Activated T-cell treated with anti-CD3 and anti-CD28 coated beads, Interleukin-2, amount 50 U/mL, for 72 hours (primary cell): ENCODE results near the gene TRPV6. TPM values are rescaled to one million over a fixed set of nuclear protein-coding genes. Genes with fewer than 3 reads are reported as not detected.

ENCODE experiments used
- ATAC-seq, 2 donors: fragments of 150-1000 bp; cut with Tn5 transposase; replicated peaks in 1 of 2; 2 replicates each; pipeline ENCODE4 v1.10.0; 2021; ENCODE audit warnings: moderate library complexity in 2 of 2, mild to moderate bottlenecking in 1 of 2
- DNase-seq, 2 donors: peaks; one replicate each; pipeline ENCODE4 v3.0.0; 2021 to 2022; ENCODE audit warnings: mixed read lengths in 1 of 2
- H3K27ac Mint-ChIP-seq: one replicate; pipeline ENCODE4 v1.8.0; 2022; ENCODE audit warnings: mild to moderate bottlenecking, moderate library complexity, mixed read lengths
- H3K27me3 Mint-ChIP-seq: one replicate; pipeline ENCODE4 v1.8.0; 2022; ENCODE audit warnings: low read depth, mixed read lengths
- H3K36me3 Mint-ChIP-seq, 2 donors: one replicate each; pipeline ENCODE4 v1.8.0; 2022; ENCODE audit warnings: mixed read lengths in 2 of 2, mild to moderate bottlenecking in 1 of 2; ENCODE audit not compliant: insufficient read depth in 2 of 2
- H3K4me1 Mint-ChIP-seq: one replicate; pipeline ENCODE4 v1.8.0; 2022; ENCODE audit warnings: low read depth, mixed read lengths
- H3K4me3 Mint-ChIP-seq, 2 donors: one replicate each; pipeline ENCODE4 v1.8.0; 2022; ENCODE audit warnings: mild to moderate bottlenecking in 2 of 2, mixed read lengths in 2 of 2, moderate library complexity in 2 of 2
- H3K9me3 Mint-ChIP-seq, 2 donors: one replicate each; pipeline ENCODE4 v1.8.0; 2022; ENCODE audit warnings: mixed read lengths in 2 of 2
- total RNA-seq, 2 donors: library from RNA; stranded (reverse); gene quantifications; one replicate each; pipeline ENCODE4 v1.2.3, GENCODE V29; 2022

The TRPV6 gene
- total RNA-seq, 2 donors from 2014 or later, result 0.05 TPM; not detected in 1

GRCh38 chr7:142899661-142900060 is 14.1 kb upstream of the TRPV6 start:
- H3K4me3 Mint-ChIP-seq, result no peak overlapping the region
- no peak overlapping the region for H3K27ac Mint-ChIP-seq
- DNase-seq (no peak), ATAC-seq (no peak)
- H3K9me3 Mint-ChIP-seq, result peaks cover 0 to 2% of the 10 kb centered on the region in 2 donors
- H3K36me3 Mint-ChIP-seq, result peaks cover 0 to 2% of the 10 kb centered on the region in 2 donors
- H3K4me1 Mint-ChIP-seq, result no peaks in the 10 kb centered on the region
- H3K27me3 Mint-ChIP-seq, result no peaks in the 10 kb centered on the region

DNA sequence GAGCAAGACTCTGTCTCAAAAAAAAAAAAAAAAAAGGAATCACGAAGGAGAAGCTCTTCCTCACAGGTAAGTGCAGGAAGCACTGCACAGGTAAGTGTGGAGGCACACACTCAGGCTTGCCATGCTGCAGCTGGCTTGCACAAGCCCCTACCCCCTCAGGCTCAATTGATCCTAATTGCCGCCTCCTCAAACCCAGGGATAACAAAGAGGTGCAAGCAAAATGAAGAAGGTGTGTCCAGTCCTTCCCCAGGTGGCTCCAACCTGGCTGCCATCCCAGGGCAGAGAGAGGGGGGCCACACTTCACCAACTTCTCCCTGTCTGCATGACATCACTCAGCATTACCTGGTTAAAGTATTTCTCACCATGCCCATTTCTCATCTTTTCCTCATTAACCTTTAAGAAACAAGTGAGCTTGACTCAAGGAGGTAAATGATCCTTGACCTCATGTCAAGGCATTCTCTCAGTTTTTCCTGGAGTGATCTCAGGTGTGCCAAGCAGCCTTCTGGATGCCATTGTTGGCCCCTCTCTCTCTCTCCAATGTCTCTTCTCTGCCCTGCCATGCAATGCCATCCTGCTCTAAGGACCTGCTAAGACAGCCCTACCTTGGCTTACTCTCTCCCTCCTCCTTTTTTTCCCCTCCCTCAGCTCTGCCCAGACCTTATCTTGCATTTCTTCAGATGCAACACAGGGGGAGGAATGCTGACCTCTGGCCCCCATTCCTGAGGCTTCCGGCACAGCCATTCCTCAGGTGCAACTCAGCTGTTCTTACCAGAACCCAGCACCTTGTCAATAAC is 13.0 kb upstream of the TRPV6 start:
- no peak for DNase-seq
- no peak for ATAC-seq
- no peaks in the 10 kb centered on the region for H3K4me1 Mint-ChIP-seq
- peaks cover 0 to 2% of the 10 kb centered on the region in 2 donors for H3K9me3 Mint-ChIP-seq
- peaks cover 0 to 2% of the 10 kb centered on the region in 2 donors for H3K36me3 Mint-ChIP-seq
- no peak overlapping the region for H3K27ac Mint-ChIP-seq
- H3K4me3 Mint-ChIP-seq, result no peak overlapping the region
- no peaks in the 10 kb centered on the region for H3K27me3 Mint-ChIP-seq

- DNase-seq (no peak), ATAC-seq (no peak)
- no peak overlapping the region for H3K4me3 Mint-ChIP-seq
- no peaks in the 10 kb centered on the region for H3K4me1 Mint-ChIP-seq
- no peaks in the 10 kb centered on the region for H3K9me3 Mint-ChIP-seq
- H3K36me3 Mint-ChIP-seq, result no peaks in the 10 kb centered on the region
- no peak overlapping the region for H3K27ac Mint-ChIP-seq
- H3K27me3 Mint-ChIP-seq, result no peaks in the 10 kb centered on the region
These were observed 12.1 kb upstream of the TRPV6 start for GRCh38 chr7:142897691-142898090.

- H3K36me3 Mint-ChIP-seq, result no peaks in the 10 kb centered on the region
- no peaks in the 10 kb centered on the region for H3K27me3 Mint-ChIP-seq
- no peaks in the 10 kb centered on the region for H3K4me1 Mint-ChIP-seq
- H3K27ac Mint-ChIP-seq, result no peak overlapping the region
- no peak for DNase-seq
- H3K4me3 Mint-ChIP-seq, result no peak overlapping the region
- no peaks in the 10 kb centered on the region for H3K9me3 Mint-ChIP-seq
- no peak for ATAC-seq
These were observed 11.3 kb upstream of the TRPV6 start for GRCh38 chr7:142896741-142897379.

GRCh38 chr7:142896151-142896550 is 10.6 kb upstream of the TRPV6 start:
- DNase-seq (no peak), ATAC-seq (no peak)
- Mint-ChIP-seq H3K27me3 (no peaks in the 10 kb centered on the region), H3K36me3 (no peaks in the 10 kb centered on the region), H3K4me3 (no peak overlapping the region), H3K27ac (no peak overlapping the region), H3K4me1 (no peaks in the 10 kb centered on the region), H3K9me3 (no peaks in the 10 kb centered on the region)

GRCh38 chr7:142894985-142895593 is 9.5 kb upstream of the TRPV6 start:
- H3K27me3 Mint-ChIP-seq, result peaks cover 7% of the 10 kb centered on the region
- peaks cover 0 to 3% of the 10 kb centered on the region in 2 donors for H3K9me3 Mint-ChIP-seq
- H3K36me3 Mint-ChIP-seq, result no peaks in the 10 kb centered on the region
- no peak overlapping the region for H3K27ac Mint-ChIP-seq
- DNase-seq (no peak), ATAC-seq (no peak)
- H3K4me3 Mint-ChIP-seq, result no peak overlapping the region
- no peaks in the 10 kb centered on the region for H3K4me1 Mint-ChIP-seq

DNA sequence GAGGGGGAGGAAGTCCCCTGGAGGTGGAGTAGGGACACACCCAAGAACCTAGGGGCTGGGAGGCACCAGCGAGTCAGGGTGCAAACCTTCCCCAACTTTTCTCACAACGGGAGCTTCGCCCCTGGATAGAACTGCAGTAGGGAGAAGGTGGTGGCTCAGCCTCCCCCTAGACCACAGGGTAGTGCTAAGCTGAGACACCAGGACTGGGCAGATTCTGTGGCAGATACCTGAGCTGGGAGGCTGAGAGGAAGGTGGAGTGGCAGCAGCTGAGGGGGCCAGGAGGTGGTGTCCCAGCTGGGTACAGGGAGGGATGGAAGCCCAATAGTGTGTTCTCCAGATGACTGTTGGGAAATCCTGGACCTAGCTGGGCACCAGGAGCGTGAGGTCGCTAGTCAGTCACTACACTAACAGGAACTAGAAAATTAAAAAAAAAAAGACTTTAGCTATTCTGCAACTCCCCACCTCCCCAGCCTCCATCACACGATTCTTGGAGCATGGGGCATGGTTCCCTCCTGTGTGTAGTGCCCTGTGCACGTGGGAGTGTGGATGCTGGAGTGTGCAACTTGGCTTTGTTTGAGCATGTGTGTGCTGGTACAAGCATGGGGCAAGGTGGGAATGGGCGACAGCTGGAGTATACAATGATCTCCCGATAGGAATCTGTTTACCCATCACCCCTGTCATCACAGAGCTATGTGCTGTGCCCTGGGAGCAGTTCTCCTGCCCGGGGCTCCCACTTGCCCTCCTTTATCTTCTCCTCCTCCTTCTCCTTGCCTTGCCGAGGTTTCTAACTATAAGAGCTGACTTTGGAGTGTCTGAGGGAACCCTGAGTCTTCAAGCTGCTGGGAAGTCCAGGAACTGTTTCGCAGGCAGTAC is 8.8 kb upstream of the TRPV6 start:
- H3K27me3 Mint-ChIP-seq, result peaks cover 7% of the 10 kb centered on the region
- DNase-seq (no peak), ATAC-seq (no peak)
- no peak overlapping the region for H3K4me3 Mint-ChIP-seq
- no peaks in the 10 kb centered on the region for H3K36me3 Mint-ChIP-seq
- no peaks in the 10 kb centered on the region for H3K4me1 Mint-ChIP-seq
- peaks cover 0 to 3% of the 10 kb centered on the region in 2 donors for H3K9me3 Mint-ChIP-seq
- no peak overlapping the region for H3K27ac Mint-ChIP-seq

DNA sequence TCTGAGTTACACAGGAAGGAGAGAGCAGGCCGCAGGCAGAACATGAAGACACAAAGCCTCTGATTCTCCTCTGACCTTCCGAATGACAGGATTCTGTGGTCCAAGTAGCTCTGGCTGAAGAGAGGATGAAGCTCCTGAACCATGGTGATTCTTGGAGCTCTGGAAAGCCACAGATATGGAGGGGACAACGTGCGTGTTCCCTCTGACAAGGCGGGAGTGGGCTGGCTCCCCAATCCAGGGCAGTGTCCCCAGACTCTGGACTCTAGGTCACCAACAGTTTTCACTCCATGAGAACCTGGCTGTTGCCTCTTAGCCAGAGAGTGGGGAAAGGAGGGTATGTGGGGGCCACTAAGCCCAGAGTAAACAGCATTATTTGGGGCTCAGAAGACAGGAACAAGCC is 7.4 kb upstream of the TRPV6 start:
- H3K27me3 Mint-ChIP-seq, result peaks cover 7% of the 10 kb centered on the region
- H3K9me3 Mint-ChIP-seq, result peaks cover 0 to 3% of the 10 kb centered on the region in 2 donors
- no peaks in the 10 kb centered on the region for H3K36me3 Mint-ChIP-seq
- ATAC-seq, result no peak
- no peak overlapping the region for H3K4me3 Mint-ChIP-seq
- no peaks in the 10 kb centered on the region for H3K4me1 Mint-ChIP-seq
- no peak overlapping the region for H3K27ac Mint-ChIP-seq
- no peak for DNase-seq

GRCh38 chr7:142891490-142892082 is 6.0 kb upstream of the TRPV6 start:
- Mint-ChIP-seq H3K9me3 (peaks cover 0 to 3% of the 10 kb centered on the region in 2 donors), H3K4me3 (no peak overlapping the region), H3K4me1 (no peaks in the 10 kb centered on the region), H3K27me3 (peaks cover 7% of the 10 kb centered on the region), H3K27ac (no peak overlapping the region), H3K36me3 (no peaks in the 10 kb centered on the region)
- no peak for DNase-seq
- ATAC-seq, result no peak

DNA sequence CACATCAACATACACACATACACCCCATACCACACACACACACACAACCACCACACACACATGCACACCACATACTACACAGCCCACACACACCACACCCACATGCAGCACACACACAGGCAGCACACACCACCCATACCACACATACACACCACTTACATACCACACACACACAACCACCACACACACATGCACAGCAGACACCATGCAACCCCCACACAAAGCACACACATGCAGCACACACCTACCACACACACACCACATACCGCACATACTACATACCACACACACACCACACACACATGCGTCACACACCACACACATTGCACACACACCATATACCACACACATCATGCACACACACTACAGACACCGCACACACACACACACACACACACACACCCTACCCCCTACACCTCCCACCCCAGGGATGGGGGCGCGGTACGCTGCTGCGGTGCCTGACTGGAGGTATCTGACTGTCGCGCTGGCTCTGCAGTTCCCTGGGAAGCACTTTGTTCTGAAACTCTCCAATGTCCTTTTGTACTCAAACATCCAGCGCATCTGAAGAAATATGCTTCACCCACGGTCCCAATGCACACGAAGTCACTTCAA is 5.4 kb upstream of the TRPV6 start:
- Mint-ChIP-seq H3K4me3 (no peak overlapping the region), H3K4me1 (no peaks in the 10 kb centered on the region), H3K27me3 (peaks cover 7% of the 10 kb centered on the region), H3K36me3 (no peaks in the 10 kb centered on the region), H3K9me3 (peaks cover 0 to 3% of the 10 kb centered on the region in 2 donors), H3K27ac (no peak overlapping the region)
- DNase-seq (no peak), ATAC-seq (no peak)

DNA sequence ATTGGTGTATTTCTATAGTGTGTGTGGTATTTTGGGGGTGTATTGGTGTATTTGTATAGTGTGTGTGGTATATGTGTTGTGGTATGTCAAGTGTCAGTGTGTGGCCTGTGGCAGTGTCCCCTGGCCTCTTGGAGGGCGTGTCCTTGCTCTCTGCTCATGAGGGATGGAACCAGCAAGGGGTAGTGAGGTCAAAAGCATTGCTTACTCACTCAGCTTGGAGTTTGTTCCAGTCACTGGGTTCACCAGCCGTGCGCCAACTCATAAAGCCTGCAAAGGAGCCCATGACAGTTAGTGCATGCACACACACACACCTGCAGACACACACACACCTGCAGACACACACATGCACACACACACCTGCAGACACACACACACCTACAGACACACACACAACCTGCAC is 4.3 kb upstream of the TRPV6 start:
- no peaks in the 10 kb centered on the region for H3K36me3 Mint-ChIP-seq
- no peak overlapping the region for H3K4me3 Mint-ChIP-seq
- H3K4me1 Mint-ChIP-seq, result no peaks in the 10 kb centered on the region
- no peak for ATAC-seq
- H3K27me3 Mint-ChIP-seq, result peaks cover 7% of the 10 kb centered on the region
- H3K9me3 Mint-ChIP-seq, result peaks cover 0 to 3% of the 10 kb centered on the region in 2 donors
- no peak overlapping the region for H3K27ac Mint-ChIP-seq
- no peak for DNase-seq

GRCh38 chr7:142887282-142888015 is 1.9 kb upstream of the TRPV6 start:
- Mint-ChIP-seq H3K9me3 (peaks cover 0 to 3% of the 10 kb centered on the region in 2 donors), H3K4me1 (no peaks in the 10 kb centered on the region), H3K36me3 (no peaks in the 10 kb centered on the region), H3K27ac (no peak overlapping the region), H3K4me3 (no peak overlapping the region), H3K27me3 (peaks cover 7% of the 10 kb centered on the region)
- DNase-seq (no peak), ATAC-seq (no peak)
